NCI-H2081 treated with DMSO at 0.1 percent for 48 hours (cell line): ENCODE data around the gene SPHKAP.
"Not testable (repeated sequence)": the region's sequence is repeated elsewhere in the genome, so short reads cannot be mapped to it uniquely, and the experiment has no call there.

Source experiments
- DNase-seq: peaks from one replicate; lab custom pipeline; 2025; lab: John Stamatoyannopoulos, UW

Gene SPHKAP

GRCh38 chr2:228181098-228182019, at the start of gene SPHKAP:
Gene SPHKAP (minus strand): TSS chr2:228181687. CDS start chr2:228181598, 89 bp downstream.
- no peak for DNase-seq

- DNase-seq: no peak
These were observed 46.0 kb upstream of the SPHKAP start for GRCh38 chr2:228227466-228227865.

- DNase-seq: no peak
These were observed 42.9 kb upstream of the SPHKAP start for GRCh38 chr2:228224410-228224809.

GRCh38 chr2:228218593-228218992, 37.1 kb upstream of the SPHKAP start:
- not testable (repeated sequence) for DNase-seq

- no peak for DNase-seq
These were observed 16.0 kb upstream of the SPHKAP start for GRCh38 chr2:228197504-228197903.

GRCh38 chr2:228180181-228181097, 1.0 kb downstream of the SPHKAP start:
- no peak for DNase-seq

- no peak for DNase-seq
These were observed 14.2 kb downstream of the SPHKAP start for GRCh38 chr2:228167290-228167689.

- no peak for DNase-seq
These were observed 16.8 kb downstream of the SPHKAP start for GRCh38 chr2:228164718-228165117.

- no peak for DNase-seq
These were observed 23.6 kb downstream of the SPHKAP start for GRCh38 chr2:228157841-228158240.

- DNase-seq: no peak
These were observed 36.5 kb downstream of the SPHKAP start for GRCh38 chr2:228144961-228145360.

- DNase-seq: no peak
These were observed 40.5 kb downstream of the SPHKAP start for GRCh38 chr2:228140934-228141528.

GRCh38 chr2:228136027-228136426, 45.5 kb downstream of the SPHKAP start:
- no peak for DNase-seq

- DNase-seq: no peak
These were observed 46.2 kb downstream of the SPHKAP start for GRCh38 chr2:228135300-228135699.

GRCh38 chr2:228131833-228132232, 49.7 kb downstream of the SPHKAP start:
- DNase-seq: no peak

- DNase-seq: no peak
These were observed 55.1 kb downstream of the SPHKAP start for GRCh38 chr2:228126401-228126800.

- DNase-seq: no peak
These were observed 62.5 kb downstream of the SPHKAP start for GRCh38 chr2:228118940-228119339.

- DNase-seq: no peak
These were observed 73.6 kb downstream of the SPHKAP start for GRCh38 chr2:228107846-228108245.

GRCh38 chr2:228105526-228106250, 75.8 kb downstream of the SPHKAP start:
- no peak for DNase-seq

- DNase-seq: no peak
These were observed 77.3 kb downstream of the SPHKAP start for GRCh38 chr2:228104215-228104614.

GRCh38 chr2:228103379-228103778, 78.1 kb downstream of the SPHKAP start:
- DNase-seq: no peak

GRCh38 chr2:228102949-228103348, 78.5 kb downstream of the SPHKAP start:
- DNase-seq: no peak
